GM12878 (cell line): Measurements from ENCODE around the gene ZNF689. TPM values are rescaled to one million over a fixed set of nuclear protein-coding genes. Genes with fewer than 3 reads are reported as not detected.

ENCODE experiments used
- ATAC-seq: fragments of 200-7000 bp; cut with Tn5 transposase; 3 replicates; pipeline ENCODE4 v1.9.1; 2020; ENCODE audit warnings: mild to moderate bottlenecking, moderate library complexity
- BruUV-seq: library from RNA; stranded (reverse); fragments of 400-500 nt; replicated peaks from 2 replicates; lab custom pipeline; 2021; lab: Mats Ljungman, UMichigan
- CTCF ChIA-PET: fragments of 300-600 bp; sonication (Branson Sonifier 250); formaldehyde crosslinking; extraction: SDS; loops from one replicate; lab custom pipeline; 2021; ENCODE audit warnings: inconsistent platforms; lab: Yijun Ruan, JAX
- POLR2A ChIA-PET: fragments of 350-600 bp; formaldehyde crosslinking; extraction: SDS; loops from one replicate; lab custom pipeline; 2021; ENCODE audit warnings: inconsistent platforms; lab: Charles Lee
- RAD21 ChIA-PET: fragments of 300-600 bp; sonication (Branson Sonifier 250); formaldehyde crosslinking; loops from one replicate; lab custom pipeline; 2023; ENCODE audit warnings: antibody characterized with exemption; ENCODE audit not compliant: unreplicated experiment; lab: Charles Lee
- SMC1A ChIA-PET: fragments of 300-600 bp; sonication (Branson Sonifier 250); formaldehyde crosslinking; loops from one replicate; lab custom pipeline; 2023; ENCODE audit not compliant: unreplicated experiment, uncharacterized antibody; lab: Charles Lee
- DNase-seq: peaks from one replicate; pipeline ENCODE4 v3.0.0-alpha.2; 2011; ENCODE audit warnings: low read depth, low spot score
- FAIRE-seq: peaks from 3 replicates; lab custom pipeline; 2011; peaks lifted over from hg19 to GRCh38; lab: Jason Lieb, UNC
- H2AFZ ChIP-seq: 2 replicates; pipeline ENCODE4 v1.6.0; 2011; ENCODE audit warnings: low read depth, low read length, control low read depth; ENCODE audit not compliant: control insufficient read depth
- H3K27ac ChIP-seq: 2 replicates; pipeline ENCODE4 v1.5.1; 2011; ENCODE audit warnings: control low read depth; ENCODE audit not compliant: control insufficient read depth, insufficient read depth
- H3K27me3 ChIP-seq, 2 experiments: replicated peaks in 1 of 2; 2 replicates each; pipeline versions ENCODE4 v1.6.0 to v1.6.1; 2011; ENCODE audit warnings: low read length in 1 of 2; ENCODE audit not compliant: control insufficient read depth in 2 of 2, insufficient read depth in 2 of 2
- H3K36me3 ChIP-seq, 2 experiments: 2 replicates each; pipeline ENCODE4 v1.5.1; 2011; ENCODE audit warnings: low read length in 1 of 2; ENCODE audit not compliant: control insufficient read depth in 2 of 2, insufficient read depth in 2 of 2
- H3K4me1 ChIP-seq: 2 replicates; pipeline ENCODE4 v1.6.1; 2011; ENCODE audit warnings: mild to moderate bottlenecking, low read length, moderate library complexity, mixed read lengths; ENCODE audit not compliant: control insufficient read depth, insufficient read depth
- H3K4me2 ChIP-seq: 2 replicates; pipeline ENCODE4 v1.6.0; 2011; ENCODE audit warnings: control low read depth; ENCODE audit not compliant: control insufficient read depth, insufficient read depth
- H3K4me3 ChIP-seq: fragments of 200-600 bp; sonication (generic); 2 replicates; pipeline ENCODE4 v1.5.1; 2016
- H3K79me2 ChIP-seq: 2 replicates; pipeline ENCODE4 v1.6.0; 2011; ENCODE audit warnings: low read length; ENCODE audit not compliant: control insufficient read depth, insufficient read depth
- H3K9ac ChIP-seq: 2 replicates; pipeline ENCODE4 v1.8.0; 2011; ENCODE audit warnings: low read length, control low read depth, mixed read lengths; ENCODE audit not compliant: control insufficient read depth, insufficient read depth
- H3K9me3 ChIP-seq: replicated peaks from 3 replicates; pipeline ENCODE4 v1.5.1; 2011; ENCODE audit warnings: mild to moderate bottlenecking, low read length; ENCODE audit not compliant: control insufficient read depth, insufficient read depth
- H4K20me1 ChIP-seq: 2 replicates; pipeline ENCODE4 v1.6.0; 2011; ENCODE audit not compliant: control insufficient read depth, insufficient read depth
- CBX5 ChIP-seq: sonication (generic); IDR thresholded peaks from 2 replicates; pipeline ENCODE4 v1.6.1; 2016; ENCODE audit warnings: low read depth, moderate library complexity, mild to moderate bottlenecking, inconsistent platforms
- CEBPB ChIP-seq, 2 experiments: fragments of 150-350 bp in 1 of 2; IDR thresholded peaks; 2 replicates each; pipeline ENCODE4 v1.6.1; 2012 to 2014; ENCODE audit warnings: low read depth in 2 of 2, low read length in 2 of 2, borderline replicate concordance in 1 of 2, inconsistent platforms in 1 of 2
- EP300 ChIP-seq, 2 experiments: fragments of 150-350 bp in 1 of 2; IDR thresholded peaks; 2 replicates each; pipeline ENCODE4 v1.6.1; 2011 to 2012; ENCODE audit warnings: low read depth in 2 of 2, low read length in 2 of 2, borderline replicate concordance in 1 of 2, improper control_type of control experiment in 1 of 2, inconsistent platforms in 1 of 2; ENCODE audit not compliant: control insufficient read depth in 1 of 2
- EZH2 ChIP-seq: IDR thresholded peaks from 2 replicates; pipeline ENCODE4 v1.6.1; 2012; ENCODE audit warnings: low read depth, mild to moderate bottlenecking, control low read depth, inconsistent platforms, low read length, borderline replicate concordance; ENCODE audit not compliant: control insufficient read depth
- FOXM1 ChIP-seq: IDR thresholded peaks from 2 replicates; pipeline ENCODE4 v1.6.1; 2012; ENCODE audit warnings: low read depth, mild to moderate bottlenecking, inconsistent platforms, low read length, moderate library complexity
- MTA3 ChIP-seq: IDR thresholded peaks from 2 replicates; pipeline ENCODE4 v1.6.1; 2012; ENCODE audit warnings: low read length, inconsistent platforms, borderline replicate concordance
- MYB ChIP-seq: fragments of 150-350 bp; IDR thresholded peaks from 2 replicates; pipeline ENCODE4 v1.6.1; 2014; ENCODE audit warnings: mild to moderate bottlenecking, low read depth, low read length, borderline replicate concordance
- NFIC ChIP-seq: IDR thresholded peaks from 2 replicates; pipeline ENCODE4 v1.6.1; 2012; ENCODE audit warnings: low read depth, mild to moderate bottlenecking, inconsistent platforms, low read length, moderate library complexity
- PML ChIP-seq: IDR thresholded peaks from 2 replicates; pipeline ENCODE4 v1.6.1; 2012; ENCODE audit warnings: low read length, inconsistent platforms
- SPI1 ChIP-seq: IDR thresholded peaks from 2 replicates; pipeline ENCODE4 v1.6.1; 2011; ENCODE audit warnings: low read depth, mild to moderate bottlenecking, low read length, moderate library complexity, borderline replicate concordance; ENCODE audit not compliant: insufficient read depth
- STAT1 ChIP-seq: fragments of 450-650 bp; conservative IDR thresholded peaks from 2 replicates; pipeline ENCODE4 v1.6.1; 2014; ENCODE audit warnings: antibody characterized with exemption, mild to moderate bottlenecking
- TCF3 ChIP-seq: IDR thresholded peaks from 2 replicates; pipeline ENCODE4 v1.6.1; 2012; ENCODE audit warnings: low read depth, mild to moderate bottlenecking, low read length, borderline replicate concordance; ENCODE audit not compliant: insufficient read depth
- ZNF207 ChIP-seq: fragments of 450-650 bp; IDR thresholded peaks from 2 replicates; pipeline ENCODE4 v1.6.1; 2014; ENCODE audit warnings: antibody characterized with exemption, mild to moderate bottlenecking, borderline replicate concordance
- ZNF622 ChIP-seq: fragments of 450-650 bp; IDR thresholded peaks from 2 replicates; pipeline ENCODE4 v1.6.1; 2017; ENCODE audit warnings: mild to moderate bottlenecking, inconsistent platforms
- WGBS: methylation state at CpG from one replicate; pipeline ENCODE4 v1.1.6; 2016; ENCODE audit warnings: low lambda C conversion rate; ENCODE audit not compliant: insufficient replicate concordance, insufficient coverage; ENCODE audit errors: missing lambda C conversion rate; 5-methylcytosine and 5-hydroxymethylcytosine counted together
- in situ Hi-C: fragments of 300-500 bp; cut with MboI; formaldehyde crosslinking; loops from 9 replicates; pipeline ENCODE4 v1.14.3; 2018; ENCODE audit warnings: mixed read lengths
- intact Hi-C: fragments of 100-400 bp; cut with micrococcal nuclease; formaldehyde crosslinking; loops from one replicate; pipeline ENCODE4 v1.14.2; 2022; ENCODE audit not compliant: unreplicated experiment
- polyA plus RNA-seq, 11 experiments: library from polyadenylated mRNA; depleted of rRNA in 4 of 11; unstranded in 6 of 11; stranded (reverse) in 5 of 11; fragments of >200 nt; fragmentation: Nextera tagmentation in 4 of 11; fragmentation: Illumina TruSeq in 1 of 11; extraction: Ambion mirVana in 4 of 11; extraction: Trizol in 1 of 11; gene quantifications; 1 replicate in 1 of 11; 2 replicates in 10 of 11; pipeline versions ENCODE4 v1.2.1 to v1.2.3, GENCODE V29; 2011 to 2016; ENCODE audit warnings: inconsistent platforms in 2 of 11, missing spikeins in 2 of 11, low read depth in 1 of 11
- total RNA-seq, 4 experiments: library from RNA; depleted of rRNA in 3 of 4; stranded (reverse); fragments of >200 nt in 3 of 4; fragmentation: Illumina TruSeq in 1 of 4; extraction: Trizol in 1 of 4; gene quantifications; 2 replicates each; pipeline versions ENCODE4 v1.2.1 to v1.2.3, GENCODE V29; 2013 to 2021
- TF ChIP-seq, protein P1 (sequence below), 3 experiments: IDR thresholded peaks in 2 of 3; conservative IDR thresholded peaks in 1 of 3; 2 replicates each; pipeline ENCODE4 v1.5.1; 2011; ENCODE audit warnings: low read depth in 3 of 3, low read length in 3 of 3, mild to moderate bottlenecking in 3 of 3, control low read depth in 2 of 3, moderate library complexity in 2 of 3, inconsistent platforms in 1 of 3, mixed read lengths in 1 of 3; ENCODE audit not compliant: control insufficient read depth in 2 of 3, insufficient read depth in 1 of 3; ENCODE audit errors: extremely low read depth in 1 of 3
- TF ChIP-seq, protein P2 (sequence below): fragments of 450-650 bp; IDR thresholded peaks from 2 replicates; pipeline ENCODE4 v1.6.1; 2018; ENCODE audit warnings: mild to moderate bottlenecking, low read depth, moderate library complexity; ENCODE audit not compliant: partially characterized antibody
- TF ChIP-seq, protein P3 (sequence below): IDR thresholded peaks from 2 replicates; pipeline ENCODE4 v1.6.1; 2012; ENCODE audit warnings: low read depth, low read length, improper control_type of control experiment

ZNF689 gene
- total and polyA plus RNA-seq, 10 of the 15 experiments (the other 5 are each of a cell fraction or from before 2014, with no cell fraction given) = 4.7 to 13.2 (median 8.5) TPM

DNA sequence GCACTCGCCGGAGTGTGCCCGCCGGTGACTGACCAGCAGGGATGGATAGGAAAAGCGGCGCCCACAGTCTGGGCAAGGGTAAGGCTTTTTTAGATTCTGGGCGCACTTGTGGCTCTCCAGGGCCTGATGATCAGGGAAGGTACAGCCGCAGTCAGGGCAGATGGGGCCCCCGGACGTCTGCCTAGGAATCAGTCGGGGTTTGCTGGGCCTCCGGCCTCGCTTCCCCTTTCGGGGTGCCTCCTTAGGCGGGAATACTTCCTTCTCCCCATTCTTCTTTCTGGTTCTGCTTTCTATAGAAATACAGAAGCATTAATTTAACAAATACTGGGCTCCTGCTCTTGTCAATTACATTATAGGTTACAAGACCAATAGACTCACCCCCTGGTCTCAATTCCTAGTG lies 5.0 kb downstream of the ZNF689 start:
- H2AFZ ChIP-seq = no peak overlapping the region
- no peaks in the 10 kb centered on the region for H3K27me3 ChIP-seq
- FAIRE-seq (no peak), ATAC-seq (no peak), DNase-seq (no peak)
- H3K4me3 ChIP-seq = no peak overlapping the region
- in situ Hi-C loops = no loop called here
- H3K4me1 ChIP-seq = peaks cover 4% of the 10 kb centered on the region
- H3K4me2 ChIP-seq = no peak overlapping the region
- no peak overlapping the region for H3K9ac ChIP-seq
- RAD21 ChIA-PET = interaction anchor here (0.6 kb wide), 1 partner anchor 472 kb away, joined by 3 read pairs; no protein-coding TSS in a partner anchor
- SMC1A ChIA-PET = no interaction called here
- H4K20me1 ChIP-seq = no peaks in the 10 kb centered on the region
- H3K27ac ChIP-seq = no peak overlapping the region
- H3K79me2 ChIP-seq = peaks cover 15% of the 10 kb centered on the region
- CTCF ChIA-PET = interaction anchor here (2.2 kb wide), 1 partner anchor 175 kb away, joined by 9 read pairs; the partner anchor contains the start of gene DCTPP1
- intact Hi-C loops = no loop called here
- 93% methylated on average over 14 of the region's 15 CpGs for WGBS
- peaks cover 11 to 14% of the 10 kb centered on the region in 2 experiments; a peak in 3 of 4 replicates for H3K36me3 ChIP-seq
- no peaks in the 10 kb centered on the region for H3K9me3 ChIP-seq
- no peak for TF ChIP-seq MTA3
- no peak for TF ChIP-seq EP300 (IDR thresholded peaks at IDR 0.05; ENCODE audit: borderline replicate concordance in 1 of 2, control insufficient read depth in 1 of 2, low read depth in 2 of 2, low read length in 2 of 2)
- TF ChIP-seq EZH2 = no peak
- no peak for TF ChIP-seq SPI1
- TF ChIP-seq, protein P1, sequence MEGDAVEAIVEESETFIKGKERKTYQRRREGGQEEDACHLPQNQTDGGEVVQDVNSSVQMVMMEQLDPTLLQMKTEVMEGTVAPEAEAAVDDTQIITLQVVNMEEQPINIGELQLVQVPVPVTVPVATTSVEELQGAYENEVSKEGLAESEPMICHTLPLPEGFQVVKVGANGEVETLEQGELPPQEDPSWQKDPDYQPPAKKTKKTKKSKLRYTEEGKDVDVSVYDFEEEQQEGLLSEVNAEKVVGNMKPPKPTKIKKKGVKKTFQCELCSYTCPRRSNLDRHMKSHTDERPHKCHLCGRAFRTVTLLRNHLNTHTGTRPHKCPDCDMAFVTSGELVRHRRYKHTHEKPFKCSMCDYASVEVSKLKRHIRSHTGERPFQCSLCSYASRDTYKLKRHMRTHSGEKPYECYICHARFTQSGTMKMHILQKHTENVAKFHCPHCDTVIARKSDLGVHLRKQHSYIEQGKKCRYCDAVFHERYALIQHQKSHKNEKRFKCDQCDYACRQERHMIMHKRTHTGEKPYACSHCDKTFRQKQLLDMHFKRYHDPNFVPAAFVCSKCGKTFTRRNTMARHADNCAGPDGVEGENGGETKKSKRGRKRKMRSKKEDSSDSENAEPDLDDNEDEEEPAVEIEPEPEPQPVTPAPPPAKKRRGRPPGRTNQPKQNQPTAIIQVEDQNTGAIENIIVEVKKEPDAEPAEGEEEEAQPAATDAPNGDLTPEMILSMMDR (IDR thresholded peaks at IDR 0.05 in 2 of 3, conservative IDR thresholded peaks at IDR 0.05 in 1 of 3; ENCODE audit: control insufficient read depth in 2 of 3, extremely low read depth in 1 of 3, insufficient read depth in 1 of 3, low read depth in 3 of 3, low read length in 3 of 3) = no peak
- no peak for TF ChIP-seq MYB
- TF ChIP-seq, protein P2, sequence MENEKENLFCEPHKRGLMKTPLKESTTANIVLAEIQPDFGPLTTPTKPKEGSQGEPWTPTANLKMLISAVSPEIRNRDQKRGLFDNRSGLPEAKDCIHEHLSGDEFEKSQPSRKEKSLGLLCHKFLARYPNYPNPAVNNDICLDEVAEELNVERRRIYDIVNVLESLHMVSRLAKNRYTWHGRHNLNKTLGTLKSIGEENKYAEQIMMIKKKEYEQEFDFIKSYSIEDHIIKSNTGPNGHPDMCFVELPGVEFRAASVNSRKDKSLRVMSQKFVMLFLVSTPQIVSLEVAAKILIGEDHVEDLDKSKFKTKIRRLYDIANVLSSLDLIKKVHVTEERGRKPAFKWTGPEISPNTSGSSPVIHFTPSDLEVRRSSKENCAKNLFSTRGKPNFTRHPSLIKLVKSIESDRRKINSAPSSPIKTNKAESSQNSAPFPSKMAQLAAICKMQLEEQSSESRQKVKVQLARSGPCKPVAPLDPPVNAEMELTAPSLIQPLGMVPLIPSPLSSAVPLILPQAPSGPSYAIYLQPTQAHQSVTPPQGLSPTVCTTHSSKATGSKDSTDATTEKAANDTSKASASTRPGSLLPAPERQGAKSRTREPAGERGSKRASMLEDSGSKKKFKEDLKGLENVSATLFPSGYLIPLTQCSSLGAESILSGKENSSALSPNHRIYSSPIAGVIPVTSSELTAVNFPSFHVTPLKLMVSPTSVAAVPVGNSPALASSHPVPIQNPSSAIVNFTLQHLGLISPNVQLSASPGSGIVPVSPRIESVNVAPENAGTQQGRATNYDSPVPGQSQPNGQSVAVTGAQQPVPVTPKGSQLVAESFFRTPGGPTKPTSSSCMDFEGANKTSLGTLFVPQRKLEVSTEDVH = no peak
- no peak for TF ChIP-seq CEBPB (IDR thresholded peaks at IDR 0.05; ENCODE audit: borderline replicate concordance in 1 of 2, low read depth in 2 of 2, low read length in 2 of 2)
- no peak for TF ChIP-seq CBX5
- TF ChIP-seq PML = no peak
- TF ChIP-seq, protein P3, sequence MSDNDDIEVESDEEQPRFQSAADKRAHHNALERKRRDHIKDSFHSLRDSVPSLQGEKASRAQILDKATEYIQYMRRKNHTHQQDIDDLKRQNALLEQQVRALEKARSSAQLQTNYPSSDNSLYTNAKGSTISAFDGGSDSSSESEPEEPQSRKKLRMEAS = no peak
- TF ChIP-seq TCF3 = no peak
- TF ChIP-seq NFIC = no peak
- no peak for TF ChIP-seq ZNF207
- TF ChIP-seq FOXM1 = no peak
- no peak for TF ChIP-seq ZNF622
- TF ChIP-seq STAT1 = no peak
- POLR2A ChIA-PET = interaction anchor here (0.5 kb wide), 1 partner anchor 179 kb away, joined by 3 read pairs; no protein-coding TSS in a partner anchor
- BruUV-seq = no TSS peak
